GM04503 (cell line): ENCODE data around the gene TDRD15.
"Not testable (repeated sequence)": the region's sequence is repeated elsewhere in the genome, so short reads cannot be mapped to it uniquely, and the experiment has no call there.

Experiments used
- DNase-seq: peaks from one replicate; pipeline ENCODE4 v3.0.0-alpha.2; 2012; ENCODE audit warnings: low read depth

TDRD15 gene

GRCh38 chr2:21146638-21147037, 22.9 kb downstream of the TDRD15 start:
- DNase-seq: no peak

DNA sequence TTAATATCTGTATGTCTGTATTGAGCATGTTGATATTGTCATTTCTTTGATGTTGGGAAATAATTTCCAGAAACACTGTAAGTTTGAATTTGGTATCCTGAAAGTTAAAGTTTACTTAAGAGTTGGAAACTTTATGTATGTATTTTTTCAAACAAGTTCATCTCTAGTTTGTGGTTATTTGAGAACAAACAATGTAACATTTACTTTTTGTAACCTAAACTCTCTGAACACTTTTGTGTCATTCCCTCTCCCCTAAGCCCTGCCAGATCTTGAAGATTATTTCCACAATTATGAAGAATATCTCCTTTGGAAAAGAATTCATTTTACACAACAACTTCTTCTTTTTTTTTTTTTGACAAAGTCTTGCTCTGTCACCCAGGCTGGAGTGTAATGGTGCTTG, 24.9 kb downstream of the TDRD15 start:
- no peak for DNase-seq

GRCh38 chr2:21151234-21151633, 27.5 kb downstream of the TDRD15 start:
- not testable (repeated sequence) for DNase-seq

DNA sequence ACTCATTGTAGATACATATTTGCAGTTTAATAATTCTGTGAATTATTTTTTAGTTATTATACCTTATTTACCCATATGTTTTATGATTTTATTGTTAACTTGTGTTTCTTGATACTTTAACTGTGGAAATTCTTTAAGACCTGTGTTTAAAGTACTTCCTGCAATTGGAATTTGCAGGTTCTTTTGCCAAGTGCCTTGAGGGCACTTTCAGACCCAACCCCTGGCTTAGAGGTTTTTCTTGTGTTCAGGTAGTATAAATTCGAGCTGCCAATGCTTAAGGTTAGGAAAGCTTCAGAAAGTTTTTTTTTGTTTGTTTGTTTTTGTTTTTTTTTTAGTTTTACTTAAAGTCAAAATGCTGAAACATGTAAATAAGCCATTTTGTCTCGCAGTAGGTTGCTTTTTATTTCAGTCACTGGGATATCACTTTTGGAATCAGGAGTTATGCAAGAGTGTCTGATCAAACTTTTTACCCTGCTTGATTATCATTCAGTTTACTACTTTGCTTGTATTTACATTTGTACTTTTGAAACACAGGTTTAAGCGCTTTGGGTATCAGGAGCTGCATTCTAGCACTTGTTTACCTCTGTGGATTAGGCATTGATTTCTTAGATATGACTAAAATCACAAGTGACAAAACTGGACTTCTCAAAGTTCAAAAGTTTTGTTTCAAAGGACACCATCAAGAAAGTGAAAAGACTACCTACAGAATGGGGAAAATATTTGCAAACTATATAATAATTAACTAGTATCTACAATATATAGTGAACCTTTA, 31.8 kb downstream of the TDRD15 start:
- no peak for DNase-seq

DNA sequence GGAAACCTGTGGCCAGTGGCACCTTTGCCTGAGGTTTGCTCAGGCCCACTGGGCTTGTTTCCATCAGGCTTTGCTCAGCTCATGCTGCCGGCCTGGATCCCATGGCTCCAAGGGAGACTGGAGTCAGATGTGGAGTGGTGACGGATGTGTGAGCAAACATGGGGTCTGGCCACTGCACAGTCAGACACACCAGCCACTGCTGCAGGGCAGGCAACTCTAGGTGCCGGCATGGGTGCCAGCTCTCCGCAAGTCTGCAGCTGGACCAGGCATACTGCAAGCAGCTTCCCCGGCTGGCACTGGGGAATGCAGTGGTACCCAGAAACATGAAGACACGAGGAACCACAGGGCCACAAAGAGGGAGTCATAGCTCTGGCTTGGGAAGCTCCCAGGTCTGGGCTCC, 37.4 kb downstream of the TDRD15 start:
- no peak for DNase-seq

DNA sequence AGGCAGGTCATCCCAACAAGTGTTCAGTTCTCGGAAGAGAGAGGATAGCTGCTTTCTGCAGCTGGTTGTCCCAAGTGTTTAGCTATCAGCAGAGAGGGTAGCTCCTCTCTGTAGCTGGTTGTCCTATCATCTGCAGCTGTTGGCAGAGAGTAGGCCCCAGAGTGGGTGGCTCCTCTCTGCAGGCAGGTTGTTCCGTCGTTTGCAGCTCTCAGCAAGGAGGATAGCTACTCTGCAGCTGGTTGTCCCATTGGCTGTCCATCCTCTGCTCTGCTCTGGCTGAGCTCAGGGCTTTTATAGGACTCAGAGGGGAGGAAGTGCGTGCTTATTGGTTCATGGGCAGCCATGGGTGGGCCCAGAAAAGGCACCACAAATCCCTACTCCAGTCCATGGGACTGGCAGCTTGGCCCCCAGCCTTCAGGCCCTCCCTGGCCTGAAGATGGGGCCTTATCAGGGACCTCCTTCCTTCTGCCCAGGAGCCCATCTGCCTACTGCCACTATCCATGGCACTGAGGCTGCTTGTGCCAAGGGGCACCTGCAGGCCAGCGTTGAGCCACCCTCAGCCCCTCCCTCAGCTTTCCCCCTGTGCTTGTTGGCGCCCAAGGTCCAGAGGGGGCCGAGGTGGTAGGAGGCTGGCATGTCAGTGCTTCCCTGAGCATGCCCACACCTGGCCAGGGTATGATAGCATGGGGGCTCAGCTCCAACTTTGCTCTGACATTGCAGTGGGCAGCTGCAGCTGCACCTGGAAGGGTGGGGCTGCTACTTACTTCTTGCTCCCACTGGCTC, 38.3 kb downstream of the TDRD15 start:
- no peak for DNase-seq

DNA sequence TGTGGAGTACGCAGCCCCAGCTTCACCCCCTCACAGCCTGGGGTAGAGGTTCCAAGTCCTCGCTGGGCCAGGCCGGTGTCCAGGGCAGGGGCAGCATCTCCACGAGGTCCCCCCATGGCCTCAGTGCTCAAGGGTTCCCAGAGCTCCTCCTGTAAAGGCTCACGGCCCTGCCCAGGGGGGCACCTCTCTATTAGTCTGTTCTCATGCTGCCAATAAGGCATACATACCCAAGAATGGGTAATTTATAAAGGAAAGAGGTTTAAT, 38.8 kb downstream of the TDRD15 start:
- no peak for DNase-seq

DNA sequence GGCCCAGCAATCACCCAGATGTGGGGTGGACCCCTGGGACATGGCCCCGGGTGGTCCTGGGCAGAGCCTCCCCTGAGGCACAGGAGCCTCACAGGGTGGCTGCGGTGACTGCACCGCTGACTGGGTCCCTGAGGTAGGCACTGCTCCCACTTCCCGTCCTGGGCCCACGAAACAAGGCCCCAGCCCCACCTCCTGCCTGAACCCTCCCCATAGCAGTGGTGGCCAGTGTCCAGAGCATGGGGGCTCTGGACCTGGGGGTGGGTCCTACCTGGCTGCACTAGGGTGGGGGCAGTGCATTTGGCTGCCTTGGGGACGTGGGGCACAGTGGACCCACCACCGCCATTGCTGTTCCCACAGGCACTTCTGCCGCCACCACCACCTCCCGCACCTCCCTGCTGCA, 39.4 kb downstream of the TDRD15 start:
- DNase-seq: no peak

GRCh38 chr2:21165350-21165749, 41.6 kb downstream of the TDRD15 start:
- no peak for DNase-seq

GRCh38 chr2:21175895-21176646, 52.3 kb downstream of the TDRD15 start:
- DNase-seq: no peak

DNA sequence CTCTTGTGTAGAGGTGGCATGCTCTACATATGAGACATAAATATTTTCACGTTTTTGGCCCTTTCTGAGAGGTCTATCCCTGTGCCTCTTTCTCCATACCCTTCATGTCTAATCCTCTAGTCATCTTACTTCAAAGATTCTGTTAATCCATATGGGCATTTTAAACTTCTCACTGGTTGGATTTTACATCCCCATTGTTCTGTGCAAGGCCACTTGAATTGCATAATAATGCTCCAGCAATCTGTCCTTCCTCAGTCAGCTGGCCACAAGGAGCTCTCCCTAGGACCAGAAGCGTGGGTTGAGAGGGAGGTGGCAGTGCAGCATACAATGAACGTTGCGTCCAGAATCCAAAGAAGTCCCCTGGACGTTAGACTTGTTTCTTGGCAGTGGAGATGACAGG, 58.2 kb downstream of the TDRD15 start:
- DNase-seq: no peak

GRCh38 chr2:21183306-21183705, 59.5 kb downstream of the TDRD15 start:
- DNase-seq: no peak

- no peak for DNase-seq
These were observed 60.0 kb downstream of the TDRD15 start for GRCh38 chr2:21183726-21184125.

DNA sequence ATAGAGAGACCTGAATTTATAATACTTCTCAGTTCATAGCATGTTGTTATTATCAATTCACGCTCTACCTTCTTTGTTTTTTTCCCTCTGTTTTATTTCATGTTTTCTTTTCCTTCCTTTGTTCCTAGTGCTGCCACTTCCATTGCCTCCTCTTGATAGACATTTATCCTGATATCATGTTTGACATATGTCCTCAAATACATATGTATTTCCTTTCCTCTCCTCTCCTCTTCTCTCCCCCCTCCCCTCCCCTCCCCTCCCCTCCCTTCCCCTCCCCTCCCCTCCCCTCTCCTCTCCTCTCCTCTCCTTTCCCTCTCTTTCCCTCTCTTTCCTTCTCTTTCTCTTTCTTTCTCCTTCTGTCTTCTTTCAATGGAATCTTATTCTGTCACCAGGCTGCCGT, 67.8 kb downstream of the TDRD15 start:
- no peak for DNase-seq
